Suprapubic skin (tissue), 4 donors: ENCODE results near the gene TPSB2. TPM values are rescaled to one million over a fixed set of nuclear protein-coding genes. Genes with fewer than 3 reads are reported as not detected.
"Not testable (repeated sequence)": the region's sequence is repeated elsewhere in the genome, so short reads cannot be mapped to it uniquely, and the experiment has no call there.

ENCODE experiments used
- DNase-seq, 2 donors: peaks; one replicate each; pipeline ENCODE4 v3.0.0-alpha.2; 2019; ENCODE audit warnings: low spot score in 2 of 2
- H3K27ac ChIP-seq: fragments of 200-600 bp; sonication (generic); one replicate; pipeline ENCODE4 v1.5.1; 2019
- H3K27me3 ChIP-seq: fragments of 200-600 bp; sonication (generic); one replicate; pipeline ENCODE4 v1.5.1; 2019
- H3K36me3 ChIP-seq: fragments of 200-600 bp; sonication (generic); one replicate; pipeline ENCODE4 v1.5.1; 2019
- H3K4me1 ChIP-seq: fragments of 200-600 bp; sonication (generic); one replicate; pipeline ENCODE4 v1.5.1; 2019
- H3K4me3 ChIP-seq: fragments of 200-600 bp; sonication (generic); one replicate; pipeline ENCODE4 v1.5.1; 2019; ENCODE audit warnings: mild to moderate bottlenecking
- H3K9me3 ChIP-seq: fragments of 200-600 bp; sonication (generic); one replicate; pipeline ENCODE4 v1.5.1; 2019
- CTCF ChIP-seq, 2 donors: fragments of 200-600 bp in 1 of 2; fragments of 450-650 bp in 1 of 2; sonication (generic) in 1 of 2; IDR thresholded peaks; one replicate each; pipeline ENCODE4 v1.5.1; 2016 to 2019; ENCODE audit warnings: antibody characterized with exemption in 2 of 2, mild to moderate bottlenecking in 1 of 2, moderate library complexity in 1 of 2
- EP300 ChIP-seq: sonication (generic); formaldehyde crosslinking; IDR thresholded peaks from one replicate; pipeline ENCODE4 v1.6.1; 2017; ENCODE audit warnings: antibody characterized with exemption
- POLR2A ChIP-seq, 2 donors: fragments of 450-650 bp; IDR thresholded peaks; one replicate each; pipeline ENCODE4 v1.6.1; 2017; ENCODE audit warnings: antibody characterized with exemption in 2 of 2, mild to moderate bottlenecking in 2 of 2, moderate library complexity in 2 of 2
- POLR2AphosphoS5 ChIP-seq, 3 donors: sonication (generic); formaldehyde crosslinking; IDR thresholded peaks; one replicate each; pipeline ENCODE4 v1.6.1; 2017; ENCODE audit warnings: antibody characterized with exemption in 3 of 3
- WGBS: methylation state at CpG from one replicate; pipeline ENCODE4 v1.1.5; 2018; 5-methylcytosine and 5-hydroxymethylcytosine counted together
- total RNA-seq, 4 donors: library from RNA; depleted of rRNA; stranded (reverse); fragments of >200 nt; gene quantifications; one replicate each; pipeline ENCODE4 v1.1.0, GENCODE V29; 2016

TPSB2 gene
- total RNA-seq = 10 to 100 TPM; 13.0 to 36.9 (median 22.5) TPM

DNA sequence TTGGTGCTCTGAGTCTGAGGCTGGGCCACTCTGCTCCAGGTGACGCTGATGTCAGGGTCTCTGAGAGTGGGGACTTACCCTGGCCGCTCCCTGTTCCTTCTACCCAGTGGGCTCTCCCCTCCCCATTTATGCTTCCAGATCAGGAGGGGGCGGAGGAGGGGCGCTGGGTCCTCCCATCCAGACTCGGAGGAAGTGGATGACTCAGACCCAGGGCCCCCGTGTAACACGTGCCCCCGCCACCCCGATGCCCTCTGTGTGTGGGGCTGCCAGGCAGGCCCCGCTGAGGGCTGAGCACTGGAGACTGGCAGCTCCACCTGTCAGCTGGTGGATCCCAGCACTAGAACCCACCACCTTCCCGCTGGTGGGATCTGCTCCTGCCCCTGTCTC lies at the start of gene TPSB2:
Gene TPSB2, minus strand, starts transcription at position 101 of the 387 bp plus-strand sequence. CDS start 233 bp downstream, outside the sequence.
- H3K4me1 ChIP-seq, H3K9me3 ChIP-seq, H3K36me3 ChIP-seq, DNase-seq, H3K27ac ChIP-seq, H3K4me3 ChIP-seq: not testable (repeated sequence)
- H3K27me3 ChIP-seq = peaks cover 10% of the 10 kb centered on the region
- WGBS = no CpG with 5 or more reads among the region's 11 CpGs

GRCh38 chr16:1279081-1279944 lies 49.3 kb upstream of the TPSB2 start:
- peaks cover 84% of the 10 kb centered on the region for H3K27me3 ChIP-seq
- no peaks in the 10 kb centered on the region for H3K4me1 ChIP-seq
- 73% methylated on average over 10 of the region's 30 CpGs for WGBS
- DNase-seq = no peak
- H3K4me3 ChIP-seq = no peak overlapping the region
- no peaks in the 10 kb centered on the region for H3K36me3 ChIP-seq
- no peak for TF ChIP-seq CTCF (IDR thresholded peaks at IDR 0.05)
- TF ChIP-seq EP300 = no peak
- TF ChIP-seq POLR2AphosphoS5 (IDR thresholded peaks at IDR 0.05) = no peak
- TF ChIP-seq POLR2A (IDR thresholded peaks at IDR 0.05) = no peak
- no peaks in the 10 kb centered on the region for H3K9me3 ChIP-seq
- no peak overlapping the region for H3K27ac ChIP-seq

DNA sequence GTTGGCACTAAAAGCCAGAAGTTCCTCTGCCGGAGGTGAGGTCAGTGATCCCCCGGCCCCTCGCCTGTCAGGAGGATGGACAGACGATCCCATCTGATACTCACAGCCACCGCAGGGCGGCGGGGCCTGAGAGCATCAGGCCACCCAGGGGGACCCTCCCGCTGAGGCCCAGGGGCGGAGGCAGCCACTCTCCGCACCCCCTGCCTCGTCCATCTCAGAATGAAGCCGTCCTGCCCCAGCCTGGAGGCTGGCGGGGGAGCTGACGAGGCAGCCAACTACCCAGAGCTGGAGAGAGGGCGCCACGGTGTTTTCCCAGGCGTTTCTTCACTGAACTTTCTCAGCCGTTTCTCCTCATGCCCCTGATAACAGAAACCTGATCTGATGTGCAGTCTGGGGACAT lies 48.5 kb upstream of the TPSB2 start:
- Histone ChIP-seq H3K27ac (no peak overlapping the region), H3K36me3 (no peaks in the 10 kb centered on the region), H3K4me1 (no peaks in the 10 kb centered on the region), H3K4me3 (no peak overlapping the region), H3K27me3 (peaks cover 83% of the 10 kb centered on the region), H3K9me3 (no peaks in the 10 kb centered on the region)
- no peak for DNase-seq
- 35% methylated on average over 7 of the region's 18 CpGs for WGBS
- TF ChIP-seq CTCF (IDR thresholded peaks at IDR 0.05) = no peak
- TF ChIP-seq POLR2A (IDR thresholded peaks at IDR 0.05) = no peak
- TF ChIP-seq POLR2AphosphoS5 (IDR thresholded peaks at IDR 0.05) = no peak
- no peak for TF ChIP-seq EP300

DNA sequence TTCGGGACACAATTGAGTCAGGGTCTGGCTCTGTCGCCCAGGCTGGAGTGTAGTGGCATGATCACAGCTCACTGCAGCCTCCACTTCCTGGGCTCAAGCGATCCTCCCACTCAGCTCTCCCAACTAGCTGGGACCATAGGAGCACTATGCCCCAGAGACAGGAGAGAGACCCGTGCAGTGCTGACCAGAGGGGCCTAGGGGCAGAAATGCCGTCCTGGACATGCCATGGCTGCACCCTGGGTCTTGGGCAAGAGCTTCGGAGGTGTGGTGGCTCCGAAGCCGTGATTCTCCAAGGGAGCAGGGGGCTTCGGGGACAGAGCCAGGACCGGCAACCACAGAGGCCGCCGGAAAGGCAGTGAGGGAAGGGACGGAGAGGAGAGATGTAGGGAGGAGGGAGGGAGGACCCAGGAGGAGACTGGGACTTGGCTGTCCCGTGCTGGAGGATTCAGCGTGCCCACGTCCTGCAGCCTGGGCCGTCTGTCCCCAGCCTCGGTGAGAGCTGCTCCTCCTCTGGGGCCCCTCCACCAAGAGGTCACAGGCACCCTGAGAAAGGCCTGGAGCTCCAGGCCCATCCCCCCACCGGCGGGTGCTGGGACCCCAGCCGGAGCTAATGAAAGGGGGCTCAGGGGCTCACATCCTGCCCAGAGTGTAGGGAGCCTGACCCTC lies 47.8 kb upstream of the TPSB2 start:
- 61% methylated on average over 16 of the region's 21 CpGs for whole genome bisulfite sequencing
- H3K27me3 ChIP-seq = peaks cover 78% of the 10 kb centered on the region

GRCh38 chr16:1277151-1277598 lies 47.2 kb upstream of the TPSB2 start:
- H3K27me3 ChIP-seq = peaks cover 76% of the 10 kb centered on the region
- TF ChIP-seq POLR2A (IDR thresholded peaks at IDR 0.05) (no peak), CTCF (IDR thresholded peaks at IDR 0.05) (no peak), POLR2AphosphoS5 (IDR thresholded peaks at IDR 0.05) (no peak)
- 83% methylated on average over 6 of the region's 19 CpGs for WGBS
- H3K4me1 ChIP-seq = no peaks in the 10 kb centered on the region
- DNase-seq = peak in 1 of 2 donors; percentile 48
- H3K27ac ChIP-seq = no peak overlapping the region
- no peak overlapping the region for H3K4me3 ChIP-seq
- no peaks in the 10 kb centered on the region for H3K36me3 ChIP-seq
- no peaks in the 10 kb centered on the region for H3K9me3 ChIP-seq

More for the DNA sequence above, 47.8 kb upstream of the TPSB2 start:
- no peak overlapping the region for H3K27ac ChIP-seq
- TF ChIP-seq EP300 (no peak), POLR2A (IDR thresholded peaks at IDR 0.05) (no peak), CTCF (IDR thresholded peaks at IDR 0.05) (no peak), POLR2AphosphoS5 (IDR thresholded peaks at IDR 0.05) (no peak)
- no peak for DNase-seq
- no peaks in the 10 kb centered on the region for H3K36me3 ChIP-seq
- no peaks in the 10 kb centered on the region for H3K4me1 ChIP-seq
- H3K4me3 ChIP-seq = no peak overlapping the region
- H3K9me3 ChIP-seq = no peaks in the 10 kb centered on the region
